Measurements from ENCODE around the gene DAAM1.

Gene DAAM1

GRCh38 chr14:59346796-59347510, 158.5 kb downstream of the DAAM1 start:
- DNase-seq = no peak

GRCh38 chr14:59347511-59347900, 159.0 kb downstream of the DAAM1 start:
- no peak for DNase-seq

- no peak for DNase-seq
Measured at GRCh38 chr14:59347915-59348314, 159.4 kb downstream of the DAAM1 start.

GRCh38 chr14:59349258-59349701, 160.8 kb downstream of the DAAM1 start:
- no peak for DNase-seq

GRCh38 chr14:59352961-59353360, 164.5 kb downstream of the DAAM1 start:
- no peak for DNase-seq

- no peak for DNase-seq
Measured at GRCh38 chr14:59354666-59355065, 166.2 kb downstream of the DAAM1 start.

- DNase-seq = no peak
Measured at GRCh38 chr14:59355091-59355490, 166.6 kb downstream of the DAAM1 start.

- DNase-seq = no peak
Measured at GRCh38 chr14:59356312-59356711, 167.8 kb downstream of the DAAM1 start.

- DNase-seq = no peak
Measured at GRCh38 chr14:59356767-59357166, 168.3 kb downstream of the DAAM1 start.

- no peak for DNase-seq
Measured at GRCh38 chr14:59358102-59358501, 169.6 kb downstream of the DAAM1 start.

GRCh38 chr14:59358784-59359183, 170.3 kb downstream of the DAAM1 start:
- DNase-seq = no peak

- DNase-seq = no peak
Measured at GRCh38 chr14:59359431-59360124, 171.1 kb downstream of the DAAM1 start.

GRCh38 chr14:59360233-59360632, 171.8 kb downstream of the DAAM1 start:
- no peak for DNase-seq

GRCh38 chr14:59360923-59361794, 172.7 kb downstream of the DAAM1 start:
- DNase-seq = peak; percentile 94

- DNase-seq = no peak
Measured at GRCh38 chr14:59362513-59362912, 174.0 kb downstream of the DAAM1 start.

GRCh38 chr14:59363531-59364226, 175.2 kb downstream of the DAAM1 start:
- DNase-seq = no peak

GRCh38 chr14:59370158-59370742, 181.8 kb downstream of the DAAM1 start:
- no peak for DNase-seq

- DNase-seq = no peak
Measured at GRCh38 chr14:59371771-59372170, 183.3 kb downstream of the DAAM1 start.

- no peak for DNase-seq
Measured at GRCh38 chr14:59374048-59374447, 185.6 kb downstream of the DAAM1 start.

- no peak for DNase-seq
Measured at GRCh38 chr14:59376686-59377085, 188.2 kb downstream of the DAAM1 start.

GRCh38 chr14:59377491-59377890, 189.0 kb downstream of the DAAM1 start:
- DNase-seq = no peak

GRCh38 chr14:59377991-59378601, 189.6 kb downstream of the DAAM1 start:
- no peak for DNase-seq
